Adipose tissue (tissue), 3 donors: ENCODE data around the gene EFCAB5. TPM values are rescaled to one million over a fixed set of nuclear protein-coding genes. Genes with fewer than 3 reads are reported as not detected.
"Not testable (repeated sequence)": the region's sequence is repeated elsewhere in the genome, so short reads cannot be mapped to it uniquely, and the experiment has no call there.

ENCODE experiments used
- H3K27ac ChIP-seq: one replicate; pipeline ENCODE4 v1.5.1; 2013; ENCODE audit warnings: low read depth, low read length
- WGBS, 3 donors: extraction: QIAGEN DNeasy Blood & Tissue Kit; methylation state at CpG; one replicate each; pipeline ENCODE4 v1.1.7; 2013; 5-methylcytosine and 5-hydroxymethylcytosine counted together
- polyA plus RNA-seq, 3 donors: library from polyadenylated mRNA; stranded (reverse); fragments of 200-250 nt; gene quantifications; one replicate each; pipeline ENCODE4 v1.2.3, GENCODE V29; 2013
- donor health status: healthy with polysubstance abuse.
- donor health status: Bipolar disorder and iron deficiency.
- donor health status: healthy.

The EFCAB5 gene
- polyA plus RNA-seq, 3 donors = 0.01 to 0.07 TPM; not detected in 1

DNA sequence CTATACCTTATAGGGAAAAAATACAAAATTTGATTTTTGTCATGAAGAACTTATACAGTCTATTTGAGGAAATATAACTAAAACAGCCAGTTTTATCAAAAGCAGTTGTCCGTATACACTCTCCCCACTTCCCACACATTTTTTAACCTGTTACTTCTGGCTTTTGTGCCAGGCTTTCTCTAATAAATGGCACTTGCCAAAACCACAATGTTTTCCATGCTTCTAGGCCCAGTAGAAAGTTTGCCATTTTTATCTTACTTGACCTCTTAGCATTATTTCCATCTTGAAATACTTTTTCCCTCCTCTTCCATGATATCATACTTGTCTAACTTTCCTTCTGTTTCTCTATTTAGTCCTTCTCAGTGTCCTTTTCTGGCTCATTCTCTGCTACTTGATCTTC, 38.8 kb downstream of the EFCAB5 start:
- H3K27ac ChIP-seq = no peak overlapping the region
- WGBS, 3 donors = 68 to 83% (median 74%) methylated on average over 1 of the region's 1 CpG

DNA sequence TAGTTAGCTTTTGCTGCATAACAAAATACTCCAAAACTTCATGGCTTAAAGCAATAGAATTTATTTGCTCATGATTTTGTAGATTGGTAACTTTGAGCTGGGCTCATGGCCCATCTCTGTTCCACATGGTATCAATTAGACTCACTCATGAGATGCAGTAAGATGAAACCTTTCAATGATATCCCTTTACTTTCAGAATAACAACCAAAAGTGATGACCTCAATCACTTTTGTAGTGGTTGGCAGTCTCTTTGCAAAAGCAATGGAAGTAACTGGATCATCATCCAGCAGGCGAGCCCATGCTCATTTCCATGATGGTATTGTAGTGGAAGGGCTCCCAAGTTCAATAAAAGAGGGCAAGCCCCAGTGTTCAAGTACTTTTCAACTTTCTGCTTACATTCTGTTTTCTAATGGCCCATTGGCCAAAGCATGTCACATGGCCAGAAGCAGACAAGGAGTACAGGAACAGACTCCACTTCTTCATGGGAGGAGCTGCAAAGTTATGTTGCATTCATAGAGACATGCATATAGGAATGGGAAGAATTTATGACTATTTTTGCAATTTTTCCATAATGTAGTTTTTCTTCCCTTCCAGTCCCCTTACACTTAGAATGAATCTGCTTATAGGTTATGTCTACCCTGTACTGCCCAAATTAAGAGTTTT, 41.7 kb downstream of the EFCAB5 start:
- 63 to 92% (median 84%) methylated on average over 1 of the region's 1 CpG for WGBS, 3 donors
- no peak overlapping the region for H3K27ac ChIP-seq

DNA sequence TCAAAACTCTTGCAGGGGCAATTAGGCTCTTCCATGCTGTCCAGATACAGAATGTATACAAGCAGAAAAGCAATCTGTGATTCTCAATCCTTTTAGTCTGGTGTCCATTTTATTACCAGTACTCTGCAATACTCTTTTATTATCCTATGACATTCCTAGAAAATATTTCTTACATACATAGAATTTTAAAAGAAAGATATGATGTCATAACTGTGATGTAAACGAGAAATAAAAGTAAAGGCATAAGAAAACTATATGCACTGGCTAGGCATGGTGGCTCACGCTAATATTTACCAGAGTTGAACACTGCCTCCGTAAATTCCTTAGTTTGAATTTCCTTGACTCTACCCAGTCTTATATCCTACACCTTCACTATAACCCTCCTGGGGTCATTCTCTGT, 55.0 kb downstream of the EFCAB5 start:
- 86 to 94% (median 87%) methylated on average over 3 of the region's 3 CpGs for WGBS, 3 donors
- H3K27ac ChIP-seq = no peak overlapping the region

DNA sequence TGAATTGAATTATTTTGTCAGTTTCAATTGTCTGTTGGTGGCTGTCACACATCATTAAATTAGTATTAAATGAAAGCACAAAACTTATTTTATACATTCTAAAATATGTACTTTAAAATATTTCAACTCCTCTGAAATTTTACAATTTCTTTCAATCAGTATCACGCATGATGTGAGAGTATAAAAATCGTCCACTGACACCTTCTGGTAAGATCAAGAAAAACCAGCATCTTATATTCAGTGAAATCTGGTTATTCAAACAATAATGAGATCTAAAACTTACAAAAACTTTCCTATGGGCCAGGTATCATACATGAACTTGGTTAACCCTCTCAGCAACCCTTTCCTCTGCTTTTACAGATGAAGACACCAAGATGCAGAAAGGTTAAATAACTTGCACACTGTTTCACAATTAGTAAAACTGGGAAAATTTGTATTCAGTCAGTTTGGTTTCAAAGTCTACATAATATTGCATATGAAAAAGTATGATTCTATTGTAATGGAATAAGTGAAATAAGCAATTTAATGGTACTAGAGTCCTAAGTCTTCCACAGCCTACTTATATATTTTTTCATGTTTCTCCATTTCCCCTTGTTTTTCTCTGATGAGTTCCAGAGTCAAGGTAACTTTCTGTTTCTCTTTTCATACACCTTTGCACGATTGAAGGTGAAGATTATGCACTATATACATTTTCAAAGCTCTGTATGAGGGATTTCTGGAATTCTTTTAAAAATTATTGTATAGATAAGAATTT, 58.7 kb downstream of the EFCAB5 start:
- H3K27ac ChIP-seq = no peak overlapping the region
- 53 to 61% (median 58%) methylated on average over 3 of the region's 3 CpGs for WGBS, 3 donors

DNA sequence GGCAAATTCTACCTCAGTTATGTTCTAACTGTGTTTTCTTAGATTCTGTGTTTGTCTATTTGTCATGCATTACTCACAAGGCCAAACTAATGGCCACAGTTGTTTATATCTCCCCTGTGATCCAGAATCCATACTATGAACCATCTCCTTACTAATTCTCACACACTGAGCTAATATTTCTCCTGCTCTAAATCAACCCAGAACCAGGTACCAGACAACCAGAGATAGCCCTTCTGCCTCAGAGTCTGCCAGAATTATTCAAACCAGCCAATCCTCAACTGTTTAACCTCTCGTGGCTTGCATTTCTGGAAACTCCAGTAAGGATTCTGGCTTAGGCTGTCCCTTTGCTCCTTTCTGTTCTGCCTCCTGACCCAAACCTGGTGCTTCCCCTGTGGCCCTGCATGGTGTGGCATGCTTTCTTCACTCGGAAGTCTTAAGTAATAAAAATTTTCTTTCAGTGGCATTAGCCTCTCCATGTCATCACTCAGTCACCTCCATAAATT, 59.4 kb downstream of the EFCAB5 start:
- H3K27ac ChIP-seq = no peak overlapping the region
- WGBS, 3 donors = 57 to 65% (median 58%) methylated on average over 2 of the region's 2 CpGs

DNA sequence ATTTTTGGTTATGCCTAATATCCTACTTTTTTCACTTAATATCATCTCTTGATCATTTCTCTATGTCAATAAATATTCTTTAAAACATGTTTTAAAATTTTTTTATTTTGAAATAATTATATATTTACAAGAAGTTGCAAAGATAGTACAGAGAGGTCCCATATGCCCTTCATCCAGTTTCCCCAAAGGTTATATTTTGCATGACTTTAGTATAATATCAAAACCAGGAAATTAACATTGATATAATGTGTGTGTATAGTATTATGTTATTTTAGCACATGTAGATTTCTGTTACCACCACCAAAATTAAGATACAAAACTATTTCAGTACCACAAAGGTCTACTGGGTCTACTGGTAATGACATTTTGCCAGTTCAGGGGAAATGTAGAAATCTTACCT, 60.7 kb downstream of the EFCAB5 start:
- no peak overlapping the region for H3K27ac ChIP-seq

DNA sequence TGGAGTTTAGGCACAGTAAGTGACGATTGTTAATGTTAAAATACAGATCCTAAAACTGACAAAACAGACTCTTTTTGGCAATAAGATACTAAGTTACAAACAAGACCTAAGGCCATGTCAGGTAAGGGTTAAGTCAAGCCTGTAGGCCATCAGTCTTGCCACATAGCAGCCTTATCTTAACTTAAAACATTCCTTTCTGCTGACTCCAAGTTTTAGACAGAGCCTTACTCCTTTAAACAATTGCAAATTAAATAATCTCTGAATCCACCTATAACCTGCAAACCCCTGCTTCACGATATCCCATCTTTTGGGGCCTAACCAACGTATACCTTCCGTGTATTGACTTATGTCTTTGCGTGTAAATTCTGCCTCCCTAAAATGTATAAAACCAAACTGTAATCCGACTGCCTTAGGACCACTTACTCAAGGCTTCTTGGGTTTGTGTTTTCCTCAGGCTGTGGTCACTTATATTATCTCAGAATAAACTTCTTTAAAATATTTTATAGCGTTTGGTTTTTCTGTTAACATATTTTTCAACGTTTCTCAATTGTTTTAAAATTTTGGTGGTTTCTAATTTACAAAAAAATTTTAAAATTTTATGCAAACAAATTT, 64.4 kb downstream of the EFCAB5 start:
- H3K27ac ChIP-seq = no peak overlapping the region
- 45 to 67% (median 64%) methylated on average over 8 of the region's 8 CpGs for WGBS, 3 donors

DNA sequence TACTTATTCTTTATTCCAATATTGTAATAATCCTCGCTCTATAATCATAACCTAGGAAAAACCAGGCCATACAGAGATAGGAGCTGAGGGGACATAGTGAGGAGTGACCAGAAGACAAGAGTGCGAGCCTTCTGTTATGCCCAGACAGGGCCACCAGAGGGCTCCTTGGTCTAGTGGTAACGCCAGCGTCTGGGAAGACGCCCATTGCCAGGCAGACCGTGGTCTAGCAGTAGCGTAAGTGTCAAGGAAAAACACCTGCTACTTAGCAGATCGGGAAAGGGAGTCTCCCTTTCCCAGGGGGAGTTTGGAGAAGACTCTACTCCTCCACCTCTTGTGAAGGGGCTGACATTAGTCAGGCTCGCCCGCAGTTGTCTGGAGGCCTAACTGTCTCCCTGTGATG, 70.5 kb downstream of the EFCAB5 start:
- H3K27ac ChIP-seq = not testable (repeated sequence)
- WGBS, 3 donors = 86 to 94% (median 94%) methylated on average over 9 of the region's 10 CpGs

DNA sequence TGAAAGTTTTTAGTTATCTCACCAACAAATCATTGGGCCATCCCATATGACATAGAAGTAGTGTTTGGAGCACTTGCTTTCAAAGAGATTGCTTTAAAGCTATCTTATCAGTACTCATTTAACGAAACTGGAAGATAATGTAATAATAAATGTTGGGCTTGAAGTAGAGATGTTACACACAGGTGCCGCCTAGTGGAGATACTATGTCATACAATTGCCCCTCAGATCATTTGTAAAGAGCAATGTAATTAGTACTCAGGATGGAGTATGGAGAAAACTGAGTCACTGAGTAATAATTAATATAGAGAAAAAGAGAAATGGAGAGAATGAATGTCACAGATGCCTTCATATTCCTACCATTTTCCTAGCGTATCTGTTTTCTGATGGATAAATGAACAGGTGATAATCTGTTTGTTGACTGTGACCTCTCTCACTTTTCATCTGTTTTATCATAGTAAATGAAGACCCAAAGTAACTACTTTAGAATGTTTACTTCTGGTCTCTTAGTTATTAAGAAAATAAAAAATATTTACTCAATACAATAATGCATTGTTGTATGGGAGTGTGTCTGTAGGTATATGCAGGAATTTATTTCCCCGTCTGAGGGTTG, 80.4 kb downstream of the EFCAB5 start:
- 22 to 30% (median 30%) methylated on average over 4 of the region's 4 CpGs for WGBS, 3 donors

DNA sequence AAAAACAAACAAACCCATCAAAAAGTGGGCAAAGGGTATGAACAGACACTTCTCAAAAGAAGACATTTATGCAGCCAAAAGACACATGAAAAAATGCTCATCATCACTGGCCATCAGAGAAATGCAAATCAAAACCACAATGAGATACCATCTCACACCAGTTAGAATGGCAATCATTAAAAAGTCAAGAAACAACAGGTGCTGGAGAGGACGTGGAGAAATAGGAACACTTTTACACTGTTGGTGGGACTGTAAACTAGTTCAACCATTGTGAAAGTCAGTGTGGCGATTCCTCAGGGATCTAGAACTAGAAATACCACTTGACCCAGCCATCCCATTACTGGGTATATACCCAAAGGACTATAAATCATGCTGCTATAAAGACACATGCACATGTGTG, 83.9 kb downstream of the EFCAB5 start:
- WGBS, 3 donors = no CpG with 5 or more reads among the region's 2 CpGs
- H3K27ac ChIP-seq = not testable (repeated sequence)

More for the DNA sequence above, 80.4 kb downstream of the EFCAB5 start:
- H3K27ac ChIP-seq = no peak overlapping the region

DNA sequence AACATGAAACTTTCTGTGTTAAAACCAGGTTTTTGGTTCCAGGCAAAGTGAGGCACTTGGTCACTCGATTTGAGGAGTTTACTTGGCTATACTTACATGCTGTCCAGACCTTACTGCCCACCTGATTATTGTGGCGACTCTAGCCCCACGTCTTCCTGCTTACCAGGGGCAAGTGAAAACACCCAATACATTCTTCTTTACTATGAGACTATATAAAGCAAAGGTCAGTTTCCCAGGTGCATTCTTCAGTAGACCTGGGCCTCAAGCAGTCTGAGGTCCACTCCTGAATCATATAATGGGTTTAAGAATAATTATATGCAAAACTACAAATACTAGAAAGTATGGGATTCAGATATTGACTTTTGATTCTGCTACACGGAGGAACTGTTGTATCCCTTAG, 86.2 kb downstream of the EFCAB5 start:
- H3K27ac ChIP-seq = no peak overlapping the region
- WGBS, 3 donors = 71 to 81% (median 80%) methylated on average over 4 of the region's 4 CpGs

DNA sequence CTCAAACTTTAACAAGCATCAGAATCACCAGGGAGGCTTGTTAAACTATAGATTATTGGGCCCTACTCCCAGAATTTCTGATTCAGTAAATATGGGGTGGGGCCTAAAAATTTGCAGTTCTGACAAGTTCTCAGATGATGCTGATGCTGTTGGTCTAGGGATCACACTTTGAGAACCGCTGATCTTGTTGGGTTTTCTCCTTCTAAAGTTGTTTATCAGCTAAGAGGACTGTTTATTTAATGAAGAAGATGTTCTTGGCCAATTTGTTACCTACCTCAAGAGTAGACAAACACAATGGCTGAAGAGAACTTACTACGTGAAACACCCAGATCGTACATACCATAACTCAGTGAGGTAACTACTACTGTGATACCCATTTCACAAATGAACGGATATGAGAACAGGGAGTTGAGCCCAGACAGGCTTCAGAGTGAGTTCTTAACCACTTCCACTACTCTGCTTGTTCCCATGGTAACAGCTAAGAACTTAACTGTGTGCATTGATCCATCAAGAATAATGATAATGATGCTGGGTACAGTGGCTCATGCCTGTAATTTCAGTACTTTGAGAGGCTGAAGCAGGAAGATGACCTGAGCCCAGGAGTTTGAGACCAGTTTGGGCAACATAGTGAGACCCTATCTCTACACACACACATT, 89.9 kb downstream of the EFCAB5 start:
- no peak overlapping the region for H3K27ac ChIP-seq
- WGBS, 3 donors = 90 to 95% (median 91%) methylated on average over 4 of the region's 4 CpGs

DNA sequence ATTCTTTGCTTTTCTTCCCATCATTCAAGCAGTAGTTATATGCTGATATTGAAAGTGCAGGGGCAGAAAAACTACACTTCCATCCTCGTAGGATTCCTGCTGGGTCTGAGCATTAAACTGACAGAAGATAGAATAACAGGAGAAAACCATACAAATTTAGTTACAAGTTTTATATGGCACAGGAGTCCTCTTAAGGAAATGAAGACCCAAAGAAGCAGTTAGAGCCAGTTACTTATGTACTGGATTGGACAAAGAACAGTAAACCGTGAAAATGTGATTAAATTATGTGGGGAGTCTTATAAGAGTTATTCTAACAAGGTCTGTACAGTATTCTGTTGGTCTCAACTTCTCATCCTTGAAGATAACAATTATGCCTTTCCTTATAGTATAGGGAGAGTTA, 93.9 kb downstream of the EFCAB5 start:
- 60 to 79% (median 75%) methylated on average over 2 of the region's 2 CpGs for WGBS, 3 donors
- no peak overlapping the region for H3K27ac ChIP-seq

DNA sequence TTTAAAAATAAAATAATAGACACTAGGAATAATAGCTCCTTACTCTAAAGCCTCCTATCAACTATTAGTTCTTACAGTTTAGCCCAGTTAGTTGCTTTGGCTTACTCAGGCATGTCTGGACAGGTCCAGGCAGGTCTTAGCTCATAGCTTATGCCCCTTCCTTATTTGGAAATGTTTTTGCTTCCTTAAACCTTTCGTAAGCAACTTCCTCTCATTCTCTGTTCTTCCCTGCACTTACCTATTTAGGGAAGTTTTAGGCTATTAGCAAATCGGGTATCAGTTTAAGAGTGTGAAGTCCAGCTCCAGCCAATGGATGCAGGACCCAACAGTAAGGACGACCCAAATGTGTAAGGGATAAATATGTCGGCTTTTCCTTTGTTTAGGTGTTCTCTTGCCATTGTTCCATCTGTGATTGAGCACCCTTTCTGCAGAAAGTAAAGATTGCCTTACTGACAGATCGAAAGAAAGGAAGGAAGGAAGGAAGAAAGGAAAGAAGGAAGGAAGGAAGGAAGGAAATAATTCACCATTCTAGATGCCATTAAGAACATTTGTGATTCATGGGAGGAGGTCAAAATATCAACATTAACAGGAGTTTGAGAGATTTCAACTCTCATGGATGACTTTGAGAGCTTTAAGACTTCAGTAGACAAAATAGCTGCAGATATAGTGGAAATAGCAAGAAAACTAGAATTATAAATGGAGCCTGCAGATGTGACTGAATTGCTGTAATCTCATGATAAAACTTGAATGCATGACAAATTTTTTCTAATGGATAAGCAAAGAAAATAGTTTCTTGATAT, 99.5 kb downstream of the EFCAB5 start:
- H3K27ac ChIP-seq = not testable (repeated sequence)
- 58 to 71% (median 70%) methylated on average over 5 of the region's 5 CpGs for WGBS, 3 donors

DNA sequence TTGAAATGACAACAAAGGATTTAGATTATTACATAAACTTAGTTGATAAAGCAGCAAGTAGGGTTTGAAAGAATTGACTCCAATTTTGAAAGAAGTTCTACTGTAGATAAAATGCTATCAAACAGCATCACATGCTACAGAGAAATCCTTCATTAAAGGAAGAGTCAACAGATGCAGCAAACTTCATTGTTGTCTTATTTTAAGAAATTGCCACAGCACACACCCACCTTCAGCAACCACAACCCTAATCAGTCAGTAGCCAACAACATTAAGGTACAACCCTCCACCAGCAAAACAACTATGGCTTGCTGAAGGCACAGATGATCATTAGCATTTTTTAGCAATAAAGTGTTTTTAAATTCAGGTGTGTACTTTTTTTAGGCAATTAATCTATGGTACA, 100.1 kb downstream of the EFCAB5 start:
- H3K27ac ChIP-seq = no peak overlapping the region

DNA sequence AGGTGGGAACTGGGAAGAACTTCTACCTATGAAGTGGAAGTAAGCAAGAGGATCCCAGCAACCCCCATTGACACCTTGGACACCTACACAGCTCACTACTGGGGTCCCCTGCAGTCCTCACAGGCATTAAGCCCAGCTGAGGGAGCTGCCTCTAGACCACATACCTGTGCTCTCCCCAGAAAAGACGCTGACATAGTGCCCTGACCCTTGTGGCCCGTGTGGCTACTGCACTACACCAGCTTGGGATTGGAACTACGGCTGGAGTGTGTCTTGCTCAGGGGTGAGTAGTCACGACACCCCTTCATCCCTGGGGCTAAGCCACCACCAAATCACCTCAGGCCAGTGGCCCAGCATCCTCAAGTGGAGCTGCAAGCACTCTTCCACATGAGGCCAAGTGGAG, 120.9 kb downstream of the EFCAB5 start:
- WGBS, 3 donors = 64 to 77% (median 69%) methylated on average over 4 of the region's 4 CpGs
- no peak overlapping the region for H3K27ac ChIP-seq

DNA sequence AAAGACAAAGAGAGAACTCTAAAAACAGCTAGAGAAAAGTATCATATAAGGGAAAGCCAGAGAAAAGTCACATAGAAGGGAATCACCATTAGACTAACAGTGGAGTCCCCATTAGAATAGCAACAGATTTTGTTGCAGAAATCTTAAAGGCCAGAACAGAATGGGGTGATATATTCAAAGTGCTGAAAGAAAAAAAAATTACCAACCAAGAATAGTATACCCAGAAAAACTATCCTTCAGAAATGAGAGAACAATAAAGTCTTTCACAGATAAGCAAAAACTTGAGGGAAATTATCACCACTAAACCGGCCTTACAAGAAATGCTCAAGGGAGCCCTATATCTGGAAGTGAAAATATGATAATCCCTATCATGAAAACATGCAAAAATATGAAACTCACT, 123.3 kb downstream of the EFCAB5 start:
- WGBS, 3 donors = 83 to 86% (median 84%) methylated on average over 1 of the region's 1 CpG

DNA sequence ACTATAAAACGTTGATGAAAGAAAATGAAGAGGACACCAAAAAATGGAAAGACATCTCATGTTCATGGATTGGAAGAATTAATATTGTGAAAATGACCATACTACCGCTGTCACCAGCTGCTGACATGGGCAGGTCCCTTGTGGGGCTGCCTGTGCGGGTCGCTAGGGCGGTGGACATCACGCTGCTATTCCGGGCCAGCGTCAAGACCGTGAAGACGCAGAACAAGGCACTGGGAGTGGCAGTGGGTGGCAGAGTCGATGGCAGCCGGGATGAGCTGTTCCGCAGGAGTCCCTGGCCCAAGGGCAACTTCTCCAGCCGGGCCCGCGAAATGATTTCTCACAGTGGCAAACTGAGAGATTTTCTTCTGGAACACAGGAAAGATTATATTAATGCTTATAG, 127.0 kb downstream of the EFCAB5 start:
- 92 to 96% (median 96%) methylated on average over 16 of the region's 16 CpGs for WGBS, 3 donors
- H3K27ac ChIP-seq = no peak overlapping the region

More for the DNA sequence above, 123.3 kb downstream of the EFCAB5 start:
- no peak overlapping the region for H3K27ac ChIP-seq
